Activated CD4-positive, CD25-positive, alpha-beta regulatory T cell treated with anti-CD3 and anti-CD28 coated beads, Interleukin-2, amount 50 U/mL, for 24 hours (primary cell): Measurements from ENCODE around the gene SLC47A2.

ENCODE experiments used
- ATAC-seq, 2 donors: fragments of 150-1000 bp; cut with Tn5 transposase; one replicate each; pipeline ENCODE4 v1.10.0; 2021; ENCODE audit warnings: mild to moderate bottlenecking in 1 of 2, moderate library complexity in 1 of 2

SLC47A2 gene

DNA sequence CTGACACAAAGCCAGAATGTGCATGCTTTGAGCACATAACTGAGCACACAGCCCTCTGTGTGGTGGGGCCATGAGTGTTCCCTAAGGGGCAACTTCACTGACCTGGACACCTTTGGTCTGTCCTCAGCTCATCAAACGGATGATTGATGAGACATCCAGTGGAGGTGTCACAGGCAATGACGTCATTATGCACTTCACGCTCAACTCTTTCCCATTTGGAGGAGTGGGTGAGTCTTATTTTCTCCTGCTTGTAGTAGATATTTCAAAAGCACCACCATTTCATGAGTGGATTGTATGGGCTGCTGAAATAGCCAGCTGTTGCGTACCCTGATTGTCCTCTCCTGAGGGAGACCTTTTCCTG, 51.6 kb downstream of the SLC47A2 start:
- no peak for ATAC-seq

GRCh38 chr17:19664136-19664820, 52.1 kb downstream of the SLC47A2 start:
- ATAC-seq: no peak

GRCh38 chr17:19663097-19663496, 53.3 kb downstream of the SLC47A2 start:
- no peak for ATAC-seq

DNA sequence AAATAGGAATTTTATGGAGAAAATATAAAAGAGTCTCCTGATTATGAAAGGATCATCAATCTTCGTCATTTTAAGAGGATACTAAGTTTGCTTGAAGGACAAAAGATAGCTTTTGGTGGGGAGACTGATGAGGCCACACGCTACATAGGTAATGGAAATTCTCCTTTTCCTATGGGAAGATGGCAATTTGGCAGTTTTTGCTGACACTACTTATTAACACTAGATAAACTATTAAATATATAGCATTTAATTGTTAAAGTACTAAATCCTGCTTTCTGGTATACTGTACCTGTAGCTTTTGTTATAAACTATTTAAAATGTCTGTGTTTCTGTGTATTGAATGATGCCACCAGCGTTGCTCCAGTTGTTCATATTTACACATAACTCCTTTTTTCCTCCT, 55.3 kb downstream of the SLC47A2 start:
- no peak for ATAC-seq

DNA sequence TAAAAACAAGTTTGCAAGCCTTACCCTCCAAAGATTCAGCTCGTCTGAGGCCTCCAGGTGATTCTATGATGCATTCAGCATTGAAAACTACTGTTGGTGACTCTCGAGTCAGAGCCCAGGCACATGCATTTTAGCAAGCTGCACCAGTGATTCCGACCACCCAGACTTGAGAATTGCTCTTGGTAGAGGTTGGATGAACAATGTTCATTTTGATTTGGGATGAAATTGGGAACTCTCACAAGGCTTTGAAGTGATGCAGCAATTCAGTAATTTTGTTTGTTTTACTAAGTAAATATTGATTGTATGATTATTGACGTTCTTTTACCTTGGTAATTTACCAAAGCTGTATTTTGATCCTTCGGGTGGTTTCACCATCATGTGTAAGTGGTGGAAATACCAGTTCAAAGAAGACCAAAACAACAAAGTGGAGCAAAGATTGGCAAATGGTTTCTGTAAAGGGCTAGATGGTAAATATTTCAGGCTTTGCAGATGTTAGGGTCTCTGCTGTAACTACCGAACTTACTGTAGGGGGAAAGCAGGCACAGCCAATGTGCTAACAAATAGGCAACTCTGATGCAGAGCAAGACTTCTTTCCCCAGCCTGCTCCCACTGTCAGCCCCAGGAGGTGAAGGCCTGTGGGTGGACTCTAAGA, 56.0 kb downstream of the SLC47A2 start:
- ATAC-seq: no peak

DNA sequence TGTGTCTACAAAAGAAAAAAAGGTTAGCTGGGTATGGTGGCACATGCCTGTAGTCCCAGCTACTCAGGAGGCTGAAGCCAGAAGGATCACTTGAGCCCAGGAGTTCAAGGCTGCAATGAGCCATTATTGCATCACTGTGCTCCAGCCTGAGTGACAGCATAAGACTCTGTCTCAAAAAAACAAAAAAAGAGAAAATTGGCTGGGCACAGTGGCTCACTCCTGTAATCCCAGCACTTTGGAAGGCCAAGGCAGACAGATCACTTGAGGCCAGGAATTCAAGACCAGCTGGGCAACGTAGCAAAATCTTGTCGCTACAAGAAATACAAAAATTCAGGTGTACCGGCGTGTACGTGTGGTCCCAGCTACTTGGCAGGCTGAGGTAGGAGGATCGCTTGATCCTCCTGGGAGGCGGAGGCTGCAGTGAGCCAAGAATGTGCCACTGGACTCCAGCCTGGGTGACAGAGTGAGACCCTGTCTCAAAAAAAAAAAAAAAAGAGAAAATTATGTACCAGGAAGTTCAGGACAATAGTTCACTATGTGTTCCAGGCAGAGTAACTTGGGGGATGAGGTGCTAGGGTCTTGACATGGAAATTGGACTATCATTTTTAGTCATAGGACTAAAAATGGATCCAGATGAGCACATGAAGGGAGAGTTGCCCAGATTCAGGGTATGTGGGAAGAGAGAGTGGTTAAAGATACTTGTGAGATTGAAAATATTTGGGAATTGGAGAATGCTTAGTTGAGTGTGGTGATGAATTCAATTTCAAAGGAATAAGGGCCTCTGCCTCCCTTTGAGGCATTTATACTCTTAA, 56.8 kb downstream of the SLC47A2 start:
- no peak for ATAC-seq

GRCh38 chr17:19656851-19657581, 59.4 kb downstream of the SLC47A2 start:
- no peak for ATAC-seq

DNA sequence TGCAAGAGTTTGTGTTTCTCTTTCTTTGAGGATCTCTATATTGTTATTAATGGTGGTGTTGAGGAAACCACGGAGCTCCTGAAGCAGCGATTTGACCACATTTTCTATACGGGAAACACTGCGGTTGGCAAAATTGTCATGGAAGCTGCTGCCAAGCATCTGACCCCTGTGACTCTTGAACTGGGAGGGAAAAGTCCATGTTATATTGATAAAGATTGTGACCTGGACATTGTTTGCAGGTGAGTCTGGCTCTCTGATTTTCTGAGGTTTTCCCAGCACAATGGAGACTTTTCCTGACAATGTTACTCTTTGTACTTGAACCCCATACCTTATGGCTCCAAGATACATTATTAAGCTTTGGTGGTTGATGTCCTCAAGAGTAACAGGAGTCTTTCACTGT, 60.0 kb downstream of the SLC47A2 start:
- no peak for ATAC-seq

DNA sequence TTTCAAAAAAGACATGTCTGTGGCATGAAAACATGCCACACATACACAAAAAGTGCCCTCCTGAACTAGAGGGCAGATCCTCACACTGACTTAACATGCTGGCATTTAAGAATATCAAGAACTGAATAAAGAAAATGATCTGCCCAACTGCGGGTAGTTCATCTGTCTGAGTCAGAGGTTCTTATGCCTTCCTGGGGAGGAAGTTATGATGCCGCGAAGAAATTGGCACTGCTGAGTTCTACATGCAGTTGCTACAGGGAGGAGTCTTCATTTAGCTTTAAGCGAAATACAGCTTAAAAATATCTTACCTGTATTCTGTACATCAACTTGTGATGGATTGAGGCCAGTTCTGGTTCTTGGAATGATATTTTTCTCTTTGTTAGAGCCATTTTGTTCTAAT, 61.5 kb downstream of the SLC47A2 start:
- no peak for ATAC-seq

DNA sequence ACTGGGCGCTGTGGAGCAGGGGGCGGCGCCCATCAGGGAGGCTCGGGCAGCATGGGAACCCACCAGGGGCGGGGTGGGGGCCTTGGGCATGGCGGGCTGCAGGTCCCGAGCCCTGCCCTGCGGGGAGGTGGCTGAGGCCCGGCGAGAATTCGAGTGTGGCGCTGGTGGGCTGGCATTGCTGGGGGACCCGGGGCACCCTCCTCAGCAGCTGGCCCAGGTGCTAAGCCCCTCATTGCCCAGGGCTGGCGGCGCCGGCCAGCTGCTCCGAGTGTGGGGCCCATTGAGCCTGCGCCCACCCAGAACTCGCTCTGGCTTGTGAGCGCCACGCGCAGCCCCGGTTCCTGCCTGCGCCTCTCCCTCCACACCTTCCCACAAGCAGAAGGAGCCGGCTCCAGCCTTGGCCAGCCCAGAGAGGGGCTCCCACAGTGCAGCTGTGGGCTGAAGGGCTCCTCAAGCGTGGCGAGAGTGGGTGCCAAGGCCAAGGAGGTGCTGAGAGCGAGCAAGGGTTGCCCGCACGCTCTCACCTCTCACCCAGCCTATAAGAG, 62.0 kb downstream of the SLC47A2 start:
- no peak for ATAC-seq

DNA sequence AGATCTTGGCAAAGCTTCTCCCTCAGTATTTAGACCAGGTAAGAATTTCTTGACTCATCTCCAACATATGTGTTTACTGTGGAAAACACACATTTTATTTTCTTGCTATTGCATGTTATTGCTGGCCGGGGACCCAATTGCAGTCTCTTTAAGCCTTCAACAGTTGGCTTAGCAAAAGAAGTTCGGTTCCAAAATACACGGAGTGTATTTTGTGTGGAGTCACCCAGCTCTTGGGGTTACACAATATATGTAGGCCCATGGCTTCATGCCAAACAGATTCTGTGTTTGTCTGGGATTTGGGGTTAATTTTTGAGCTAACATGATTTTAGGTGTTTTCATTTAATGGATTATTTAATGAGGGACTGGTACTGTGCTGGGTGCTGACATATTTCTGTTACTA, 63.8 kb downstream of the SLC47A2 start:
- no peak for ATAC-seq

- no peak for ATAC-seq
These were observed 64.7 kb downstream of the SLC47A2 start for GRCh38 chr17:19651451-19652238.

DNA sequence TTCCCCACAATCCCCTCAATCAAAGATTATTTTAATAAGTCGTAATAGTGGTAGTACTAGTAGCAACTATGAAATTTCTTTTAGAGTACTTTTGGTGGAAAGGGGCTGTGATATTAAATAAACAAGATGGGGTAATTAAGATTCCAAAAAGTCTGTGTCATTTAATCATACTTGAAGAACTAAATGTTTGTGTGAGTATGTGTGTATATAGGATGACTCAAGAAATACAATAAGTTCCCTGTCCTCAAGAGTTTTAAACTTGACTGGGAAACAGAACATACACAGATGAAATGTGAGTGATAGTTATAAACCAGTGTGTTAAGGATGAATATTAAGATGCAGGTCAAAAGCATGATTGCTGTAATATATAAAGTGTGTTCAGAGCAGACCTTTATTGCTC, 65.6 kb downstream of the SLC47A2 start:
- no peak for ATAC-seq

DNA sequence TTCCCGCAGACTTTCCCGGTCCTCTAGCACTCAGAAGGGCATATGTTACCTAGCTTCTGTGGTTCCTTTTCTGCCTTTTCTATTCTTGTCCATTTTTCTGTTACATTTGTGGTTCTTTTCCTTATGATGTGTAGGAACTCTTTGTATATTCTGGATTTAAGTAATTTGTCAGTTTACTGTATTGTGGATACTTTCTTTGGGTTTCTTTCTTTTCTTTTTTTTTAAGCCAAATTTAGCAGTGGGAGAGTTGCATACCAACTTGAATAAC, 67.2 kb downstream of the SLC47A2 start:
- no peak for ATAC-seq

DNA sequence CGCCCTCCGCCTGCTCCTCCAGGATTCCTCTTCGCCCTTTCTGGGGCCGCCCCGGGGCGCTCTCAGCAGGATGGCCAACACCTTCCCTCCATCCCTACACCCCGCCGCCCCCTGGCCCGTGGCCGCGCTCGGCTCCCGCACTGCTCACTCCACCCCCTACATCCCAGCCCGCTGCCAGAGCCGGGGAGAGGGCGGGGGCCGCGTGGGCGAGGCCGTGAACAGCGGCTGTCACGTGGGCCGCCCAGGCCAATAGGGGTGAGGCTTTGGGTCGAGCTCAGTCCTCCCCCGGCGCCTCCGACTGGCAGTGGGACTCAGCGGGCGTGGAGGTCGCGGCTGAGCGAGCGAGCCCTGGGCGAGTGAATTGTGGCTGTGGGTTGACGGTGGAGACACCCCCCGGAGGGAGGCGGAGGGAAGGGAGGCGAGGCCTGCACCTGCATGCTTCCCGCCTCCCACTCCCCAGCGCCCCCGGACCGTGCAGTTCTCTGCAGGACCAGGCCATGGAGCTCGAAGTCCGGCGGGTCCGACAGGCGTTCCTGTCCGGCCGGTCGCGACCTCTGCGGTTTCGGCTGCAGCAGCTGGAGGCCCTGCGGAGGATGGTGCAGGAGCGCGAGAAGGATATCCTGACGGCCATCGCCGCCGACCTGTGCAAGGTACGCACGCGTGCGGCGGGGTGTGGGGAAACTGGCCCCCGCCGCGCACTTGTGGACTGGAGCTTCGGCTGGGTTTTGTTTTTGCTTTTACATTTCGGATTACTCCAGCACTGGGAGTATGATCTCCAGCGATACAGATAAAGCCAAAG, 67.7 kb downstream of the SLC47A2 start, which contains the start of gene ALDH3A2:
ALDH3A2 (plus strand) TSS at position 277 of the 799 bp plus-strand sequence; CDS start at position 498, 221 bp downstream.
- peak; percentile 96 to 97 for ATAC-seq

- ATAC-seq: peak; percentile 42 to 47
These were observed 68.5 kb downstream of the SLC47A2 start for GRCh38 chr17:19647697-19648474.

GRCh38 chr17:19646788-19647696, 69.3 kb downstream of the SLC47A2 start:
- no peak for ATAC-seq

- ATAC-seq: no peak
These were observed 70.6 kb downstream of the SLC47A2 start for GRCh38 chr17:19645734-19646201.
